OCI-LY7 (cell line): Measurements from ENCODE around the gene PLA2G2D. TPM values are rescaled to one million over a fixed set of nuclear protein-coding genes. Genes with fewer than 3 reads are reported as not detected.

Source experiments
- BruUV-seq: library from RNA; stranded (reverse); fragments of 400-500 nt; replicated peaks from 2 replicates; lab custom pipeline; 2021; lab: Mats Ljungman, UMichigan
- CTCF ChIA-PET: fragments of 300-600 bp; sonication (Branson Sonifier 250); formaldehyde crosslinking; loops from one replicate; lab custom pipeline; 2022; ENCODE audit warnings: antibody characterized with exemption; ENCODE audit not compliant: unreplicated experiment; lab: Charles Lee
- POLR2A ChIA-PET: fragments of 300-600 bp; sonication (Branson Sonifier 250); formaldehyde crosslinking; loops from one replicate; lab custom pipeline; 2022; ENCODE audit warnings: antibody characterized with exemption; lab: Charles Lee
- DNase-seq: peaks from one replicate; pipeline ENCODE4 v3.0.0-alpha.2; 2015; ENCODE audit warnings: low spot score
- H2AFZ ChIP-seq: fragments of 200-600 bp; sonication (generic), shearing (Covaris generic); 2 replicates; pipeline ENCODE4 v1.6.1; 2014; ENCODE audit warnings: mild to moderate bottlenecking, antibody characterized with exemption, low read length, moderate library complexity
- H3K27ac ChIP-seq: fragments of 200-600 bp; sonication (generic); 2 replicates; pipeline ENCODE4 v1.5.1; 2014; ENCODE audit warnings: mixed run types, low read depth, mild to moderate bottlenecking, moderate library complexity, low read length, inconsistent platforms; ENCODE audit not compliant: poor library complexity, severe bottlenecking
- H3K36me3 ChIP-seq: fragments of 200-600 bp; sonication (generic); 2 replicates; pipeline ENCODE4 v1.6.1; 2014; ENCODE audit warnings: mild to moderate bottlenecking, antibody characterized with exemption, low read length, moderate library complexity, mixed read lengths; ENCODE audit not compliant: insufficient read depth
- H3K4me1 ChIP-seq: fragments of 200-600 bp; sonication (generic); 2 replicates; pipeline ENCODE4 v1.5.1; 2014; ENCODE audit warnings: mild to moderate bottlenecking, low read length; ENCODE audit not compliant: insufficient read depth, poor library complexity, severe bottlenecking
- H3K4me2 ChIP-seq: fragments of 200-600 bp; sonication (generic); 2 replicates; pipeline ENCODE4 v1.6.1; 2014; ENCODE audit warnings: mild to moderate bottlenecking, low read length
- H3K4me3 ChIP-seq: fragments of 200-600 bp; sonication (generic); 2 replicates; pipeline ENCODE4 v1.5.1; 2014; ENCODE audit warnings: mild to moderate bottlenecking, low read depth, low read length; ENCODE audit not compliant: poor library complexity, severe bottlenecking
- H3K79me2 ChIP-seq: fragments of 200-600 bp; sonication (generic); 2 replicates; pipeline ENCODE4 v1.6.1; 2016; ENCODE audit warnings: low read depth, mild to moderate bottlenecking, low read length, moderate library complexity, mixed read lengths; ENCODE audit not compliant: insufficient read depth
- H3K9me2 ChIP-seq: fragments of 200-600 bp; sonication (generic); 2 replicates; pipeline ENCODE4 v1.6.1; 2016; ENCODE audit warnings: mild to moderate bottlenecking, low read length, mixed read lengths; ENCODE audit not compliant: insufficient read depth
- H3K9me3 ChIP-seq: fragments of 200-600 bp; sonication (generic); 2 replicates; pipeline ENCODE4 v1.6.1; 2014; ENCODE audit warnings: mild to moderate bottlenecking, mixed run types, low read length, mixed read lengths
- H4K20me1 ChIP-seq: fragments of 200-600 bp; sonication (generic); 2 replicates; pipeline ENCODE4 v1.6.1; 2014; ENCODE audit warnings: mild to moderate bottlenecking, antibody characterized with exemption, low read length, moderate library complexity, mixed read lengths; ENCODE audit not compliant: insufficient read depth
- CTCF ChIP-seq: fragments of 200-600 bp; sonication (generic); conservative IDR thresholded peaks from 2 replicates; pipeline ENCODE4 v1.5.1; 2014; ENCODE audit warnings: mild to moderate bottlenecking, antibody characterized with exemption, low read length, moderate library complexity, mixed read lengths
- EZH2phosphoT487 ChIP-seq: fragments of 200-600 bp; sonication (generic); IDR thresholded peaks from 2 replicates; pipeline ENCODE4 v1.6.1; 2018; ENCODE audit warnings: low read depth, borderline replicate concordance, mild to moderate bottlenecking, mixed run types, antibody characterized with exemption, low read length, moderate library complexity, mixed read lengths
- intact Hi-C: fragments of 100-400 bp; cut with micrococcal nuclease; formaldehyde crosslinking; loops from one replicate; pipeline ENCODE4 v1.10.0; 2022; ENCODE audit not compliant: unreplicated experiment
- total RNA-seq, 2 experiments: library from RNA; depleted of rRNA in 1 of 2; stranded (reverse); fragments of >200 nt in 1 of 2; shearing (Covaris generic) in 1 of 2; gene quantifications; 2 replicates each; pipeline ENCODE4 v1.2.3, GENCODE V29; 2014 to 2022

PLA2G2D gene
- total RNA-seq, 2 experiments from 2014 or later: not detected

- no peaks in the 10 kb centered on the region for H3K9me2 ChIP-seq
- H3K4me1 ChIP-seq: no peaks in the 10 kb centered on the region
- H3K4me3 ChIP-seq: no peak overlapping the region
- H4K20me1 ChIP-seq: no peaks in the 10 kb centered on the region
- no peak overlapping the region for H3K4me2 ChIP-seq
- H3K79me2 ChIP-seq: no peaks in the 10 kb centered on the region
- TF ChIP-seq CTCF (no peak), EZH2phosphoT487 (no peak)
- BruUV-seq: no TSS peak
- no peak overlapping the region for H3K27ac ChIP-seq
- ChIA-PET CTCF (no interaction called here), POLR2A (no interaction called here)
- H3K36me3 ChIP-seq: no peaks in the 10 kb centered on the region
- no peak overlapping the region for H2AFZ ChIP-seq
- intact Hi-C loops: no loop called here
- DNase-seq: no peak
- no peaks in the 10 kb centered on the region for H3K9me3 ChIP-seq
Measured at GRCh38 chr1:20107351-20107750, 12.0 kb downstream of the PLA2G2D start.

- Histone ChIP-seq H3K4me1 (no peaks in the 10 kb centered on the region), H4K20me1 (no peaks in the 10 kb centered on the region), H3K9me3 (no peaks in the 10 kb centered on the region), H3K4me2 (no peak overlapping the region), H2AFZ (no peak overlapping the region), H3K36me3 (no peaks in the 10 kb centered on the region), H3K27ac (no peak overlapping the region), H3K4me3 (no peak overlapping the region), H3K79me2 (no peaks in the 10 kb centered on the region), H3K9me2 (no peaks in the 10 kb centered on the region)
- DNase-seq: no peak
- CTCF ChIA-PET: no interaction called here
- TF ChIP-seq EZH2phosphoT487 (no peak), CTCF (no peak)
- POLR2A ChIA-PET: no interaction called here
- intact Hi-C loops: no loop called here
- no TSS peak for BruUV-seq
Measured at GRCh38 chr1:20105856-20106255, 13.5 kb downstream of the PLA2G2D start.

DNA sequence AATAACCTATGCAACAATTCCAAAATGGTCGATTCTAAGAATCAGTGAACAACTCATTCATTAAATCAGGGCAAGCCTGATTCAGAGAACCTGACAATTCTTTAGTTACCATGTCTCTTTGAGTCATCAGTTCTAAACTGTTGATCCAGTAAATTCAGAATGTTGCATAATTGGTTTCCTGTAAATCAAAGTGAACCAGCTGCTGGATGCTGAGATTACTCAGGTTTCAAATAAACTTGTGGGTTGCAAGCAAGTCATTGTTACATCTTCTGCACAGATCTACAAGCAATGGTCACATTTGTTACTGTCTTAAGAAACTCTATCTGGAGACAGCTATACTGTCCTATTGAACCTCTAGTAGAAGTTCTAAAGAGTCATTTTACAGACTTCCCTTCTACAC, 16.5 kb downstream of the PLA2G2D start:
- no TSS peak for BruUV-seq
- Histone ChIP-seq H3K36me3 (no peaks in the 10 kb centered on the region), H4K20me1 (no peaks in the 10 kb centered on the region), H3K9me2 (no peaks in the 10 kb centered on the region), H3K4me1 (no peaks in the 10 kb centered on the region), H3K4me2 (no peak overlapping the region), H2AFZ (no peak overlapping the region), H3K4me3 (no peak overlapping the region), H3K79me2 (no peaks in the 10 kb centered on the region), H3K9me3 (no peaks in the 10 kb centered on the region), H3K27ac (no peak overlapping the region)
- TF ChIP-seq EZH2phosphoT487 (no peak), CTCF (no peak)
- no peak for DNase-seq
- CTCF ChIA-PET: no interaction called here
- intact Hi-C loops: loop anchor here (5.0 kb wide), 1 partner anchor 186 kb away; no protein-coding TSS in a partner anchor
- POLR2A ChIA-PET: no interaction called here
